ENCODE measurements around the gene EVL. TPM values are rescaled to one million over a fixed set of nuclear protein-coding genes. Genes with fewer than 3 reads are reported as not detected.

EVL gene
- total RNA-seq, 1 donor from 2014 or later: 40.8 TPM

GRCh38 chr14:100037353-100037752, 27.9 kb upstream of the EVL start:
- no peak for DNase-seq (ENCODE audit: low read depth)

- DNase-seq (ENCODE audit: low read depth): no peak
These were observed 27.2 kb upstream of the EVL start for GRCh38 chr14:100038065-100038464.

- DNase-seq (ENCODE audit: low read depth): no peak
These were observed 25.3 kb upstream of the EVL start for GRCh38 chr14:100039903-100040302.

GRCh38 chr14:100041271-100041670, 24.0 kb upstream of the EVL start:
- DNase-seq (ENCODE audit: low read depth): no peak

- no peak for DNase-seq (ENCODE audit: low read depth)
These were observed 22.9 kb upstream of the EVL start for GRCh38 chr14:100042286-100042685.

- no peak for DNase-seq (ENCODE audit: low read depth)
These were observed 19.4 kb upstream of the EVL start for GRCh38 chr14:100045642-100046344.

- no peak for DNase-seq (ENCODE audit: low read depth)
These were observed 17.6 kb upstream of the EVL start for GRCh38 chr14:100047600-100047999.

GRCh38 chr14:100048786-100049185, 16.4 kb upstream of the EVL start:
- DNase-seq (ENCODE audit: low read depth): no peak

GRCh38 chr14:100049220-100049619, 16.0 kb upstream of the EVL start:
- peak; percentile 88 for DNase-seq (ENCODE audit: low read depth)

GRCh38 chr14:100051103-100051502, 14.1 kb upstream of the EVL start:
- DNase-seq (ENCODE audit: low read depth): no peak

GRCh38 chr14:100051543-100051942, 13.7 kb upstream of the EVL start:
- no peak for DNase-seq (ENCODE audit: low read depth)

GRCh38 chr14:100052819-100053218, 12.4 kb upstream of the EVL start:
- no peak for DNase-seq (ENCODE audit: low read depth)

GRCh38 chr14:100054316-100055075, 10.7 kb upstream of the EVL start:
- DNase-seq (ENCODE audit: low read depth): no peak

GRCh38 chr14:100056431-100056830, 8.8 kb upstream of the EVL start:
- no peak for DNase-seq (ENCODE audit: low read depth)

- no peak for DNase-seq (ENCODE audit: low read depth)
These were observed 8.0 kb upstream of the EVL start for GRCh38 chr14:100056964-100057795.

GRCh38 chr14:100058777-100059437, 6.3 kb upstream of the EVL start:
- DNase-seq (ENCODE audit: low read depth): no peak

GRCh38 chr14:100059438-100059781, 5.8 kb upstream of the EVL start:
- DNase-seq (ENCODE audit: low read depth): no peak

GRCh38 chr14:100060760-100061159, 4.5 kb upstream of the EVL start:
- DNase-seq (ENCODE audit: low read depth): no peak

GRCh38 chr14:100062590-100062989, 2.6 kb upstream of the EVL start:
- no peak for DNase-seq (ENCODE audit: low read depth)

GRCh38 chr14:100063314-100063941, 1.8 kb upstream of the EVL start:
- DNase-seq (ENCODE audit: low read depth): no peak
